SU-DHL-6 (cell line): ENCODE measurements around the gene SLC16A10.
"Not testable (repeated sequence)": the region's sequence is repeated elsewhere in the genome, so short reads cannot be mapped to it uniquely, and the experiment has no call there.

Source experiments
- H2AFZ ChIP-seq: fragments of 200-600 bp; sonication (generic); 2 replicates; pipeline ENCODE4 v1.6.1; 2014; ENCODE audit warnings: low read depth, mild to moderate bottlenecking, moderate library complexity, mixed read lengths, antibody characterized with exemption, low read length; ENCODE audit not compliant: severe bottlenecking
- H3F3A ChIP-seq: fragments of 200-600 bp; shearing (Covaris generic); 2 replicates; pipeline ENCODE4 v1.6.0; 2016; ENCODE audit warnings: antibody characterized with exemption, mild to moderate bottlenecking; ENCODE audit not compliant: insufficient read depth
- H3K27ac ChIP-seq: fragments of 200-600 bp; sonication (generic); 2 replicates; pipeline ENCODE4 v1.5.1; 2016; ENCODE audit warnings: low read depth, mild to moderate bottlenecking, low read length, moderate library complexity, mixed read lengths
- H3K27me3 ChIP-seq: fragments of 200-600 bp; sonication (generic), shearing (Covaris generic); 2 replicates; pipeline ENCODE4 v1.6.0; 2014; ENCODE audit warnings: mild to moderate bottlenecking, low read length
- H3K36me3 ChIP-seq: fragments of 200-600 bp; sonication (generic); 2 replicates; pipeline ENCODE4 v1.6.1; 2014; ENCODE audit warnings: mild to moderate bottlenecking, low read length, mixed read lengths
- H3K4me2 ChIP-seq: fragments of 300-600, 200-600 bp; shearing (Covaris generic), sonication (generic); 2 replicates; pipeline ENCODE4 v1.6.0; 2014; ENCODE audit warnings: low read length, low read depth, mild to moderate bottlenecking; ENCODE audit not compliant: poor library complexity, severe bottlenecking
- H3K4me3 ChIP-seq: fragments of 200-600 bp; sonication (generic); 2 replicates; pipeline ENCODE4 v1.5.1; 2014; ENCODE audit warnings: antibody characterized with exemption, low read length, mild to moderate bottlenecking, mixed read lengths; ENCODE audit not compliant: insufficient read depth, poor library complexity, severe bottlenecking
- H3K79me2 ChIP-seq: fragments of 200-600 bp; sonication (generic); 2 replicates; pipeline ENCODE4 v1.6.1; 2014; ENCODE audit warnings: mild to moderate bottlenecking, low read length, moderate library complexity; ENCODE audit not compliant: insufficient read depth
- H3K9ac ChIP-seq: fragments of 200-600 bp; sonication (generic); 2 replicates; pipeline ENCODE4 v1.7.0; 2014; ENCODE audit warnings: mild to moderate bottlenecking, low read length
- H3K9me2 ChIP-seq: fragments of 200-600 bp; sonication (generic); replicated peaks from 2 replicates; pipeline ENCODE4 v1.6.1; 2014; ENCODE audit warnings: low read length; ENCODE audit not compliant: insufficient read depth
- H3K9me3 ChIP-seq: fragments of 200-600 bp; sonication (generic); 2 replicates; pipeline ENCODE4 v1.6.1; 2014; ENCODE audit warnings: low read length, mixed read lengths; ENCODE audit not compliant: insufficient read depth
- H4K20me1 ChIP-seq: fragments of 200-600 bp; sonication (generic); 2 replicates; pipeline ENCODE4 v1.6.1; 2014; ENCODE audit warnings: low read depth, mild to moderate bottlenecking, antibody characterized with exemption, low read length, moderate library complexity, mixed read lengths
- EZH2phosphoT487 ChIP-seq: fragments of 200-600 bp; sonication (generic), shearing (Covaris generic); conservative IDR thresholded peaks from 2 replicates; pipeline ENCODE4 v1.6.1; 2018; ENCODE audit warnings: mild to moderate bottlenecking, antibody characterized with exemption, low read length, moderate library complexity, mixed read lengths
- TF ChIP-seq, protein P1 (sequence below): fragments of 200-600 bp; sonication (generic); IDR thresholded peaks from one replicate; pipeline ENCODE4 v1.5.1; 2017; ENCODE audit warnings: antibody characterized with exemption, mild to moderate bottlenecking, low read length, moderate library complexity; ENCODE audit not compliant: insufficient read depth, poor library complexity, severe bottlenecking

The SLC16A10 gene

DNA sequence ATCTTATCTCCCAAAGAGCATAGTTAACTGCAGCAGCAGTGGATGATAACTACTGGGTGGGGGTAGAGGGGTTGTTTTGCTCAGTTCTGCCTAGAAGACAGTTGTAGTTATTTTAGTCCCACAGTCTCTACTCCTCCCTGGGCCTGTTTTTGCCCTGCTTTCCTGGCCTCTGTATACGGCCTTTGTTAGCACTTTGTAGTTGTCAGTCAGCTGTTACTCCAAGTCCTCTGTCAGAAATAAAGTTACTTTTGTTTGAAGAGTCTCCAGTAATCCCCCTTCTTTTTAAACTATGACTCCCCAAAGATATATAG is 113.9 kb downstream of the SLC16A10 start:
- TF ChIP-seq EZH2phosphoT487, result no peak
- TF ChIP-seq, protein P1, sequence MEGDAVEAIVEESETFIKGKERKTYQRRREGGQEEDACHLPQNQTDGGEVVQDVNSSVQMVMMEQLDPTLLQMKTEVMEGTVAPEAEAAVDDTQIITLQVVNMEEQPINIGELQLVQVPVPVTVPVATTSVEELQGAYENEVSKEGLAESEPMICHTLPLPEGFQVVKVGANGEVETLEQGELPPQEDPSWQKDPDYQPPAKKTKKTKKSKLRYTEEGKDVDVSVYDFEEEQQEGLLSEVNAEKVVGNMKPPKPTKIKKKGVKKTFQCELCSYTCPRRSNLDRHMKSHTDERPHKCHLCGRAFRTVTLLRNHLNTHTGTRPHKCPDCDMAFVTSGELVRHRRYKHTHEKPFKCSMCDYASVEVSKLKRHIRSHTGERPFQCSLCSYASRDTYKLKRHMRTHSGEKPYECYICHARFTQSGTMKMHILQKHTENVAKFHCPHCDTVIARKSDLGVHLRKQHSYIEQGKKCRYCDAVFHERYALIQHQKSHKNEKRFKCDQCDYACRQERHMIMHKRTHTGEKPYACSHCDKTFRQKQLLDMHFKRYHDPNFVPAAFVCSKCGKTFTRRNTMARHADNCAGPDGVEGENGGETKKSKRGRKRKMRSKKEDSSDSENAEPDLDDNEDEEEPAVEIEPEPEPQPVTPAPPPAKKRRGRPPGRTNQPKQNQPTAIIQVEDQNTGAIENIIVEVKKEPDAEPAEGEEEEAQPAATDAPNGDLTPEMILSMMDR, result no peak
- H2AFZ ChIP-seq, result no peak overlapping the region
- no peaks in the 10 kb centered on the region for H3F3A ChIP-seq
- H3K9me2 ChIP-seq, result no peaks in the 10 kb centered on the region
- H3K9ac ChIP-seq, result no peak overlapping the region
- no peaks in the 10 kb centered on the region for H3K27me3 ChIP-seq
- H3K4me3 ChIP-seq, result no peak overlapping the region
- no peaks in the 10 kb centered on the region for H3K9me3 ChIP-seq
- no peak overlapping the region for H3K27ac ChIP-seq
- no peaks in the 10 kb centered on the region for H3K79me2 ChIP-seq
- no peaks in the 10 kb centered on the region for H4K20me1 ChIP-seq
- no peaks in the 10 kb centered on the region for H3K36me3 ChIP-seq
- H3K4me2 ChIP-seq, result no peak overlapping the region

- Histone ChIP-seq H3K9me2 (no peaks in the 10 kb centered on the region), H3K9me3 (no peaks in the 10 kb centered on the region), H3K4me3 (no peak overlapping the region), H3K27ac (no peak overlapping the region), H3K36me3 (no peaks in the 10 kb centered on the region), H3K79me2 (no peaks in the 10 kb centered on the region), H2AFZ (no peak overlapping the region), H3K4me2 (no peak overlapping the region), H3K9ac (no peak overlapping the region), H4K20me1 (no peaks in the 10 kb centered on the region), H3F3A (no peaks in the 10 kb centered on the region), H3K27me3 (no peaks in the 10 kb centered on the region)
- TF ChIP-seq EZH2phosphoT487, result no peak
- TF ChIP-seq, protein P1, result no peak
Observed at GRCh38 chr6:111201764-111202163, 114.5 kb downstream of the SLC16A10 start.

DNA sequence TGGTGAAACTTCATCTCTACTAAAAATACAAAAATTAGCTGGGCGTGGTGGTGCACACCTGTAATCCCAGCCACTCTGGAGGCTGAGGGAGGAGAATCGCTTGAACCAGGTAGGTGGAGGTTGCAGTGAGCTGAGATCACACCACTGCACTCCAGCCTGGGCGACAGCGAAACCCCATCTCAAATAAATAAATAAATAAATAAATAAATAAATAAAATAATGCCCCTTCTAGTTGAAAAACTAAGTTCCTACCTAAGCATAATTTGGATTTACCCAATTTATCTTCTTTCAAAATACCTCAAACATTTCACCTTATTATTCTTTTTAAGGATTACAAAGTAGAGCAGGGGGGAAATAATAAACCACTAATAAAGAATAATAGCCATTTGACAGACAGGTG is 116.2 kb downstream of the SLC16A10 start:
- H4K20me1 ChIP-seq, H3K36me3 ChIP-seq, H3K9me3 ChIP-seq, H3K4me3 ChIP-seq, H2AFZ ChIP-seq, H3K9me2 ChIP-seq, H3K9ac ChIP-seq, H3K79me2 ChIP-seq, H3F3A ChIP-seq, H3K4me2 ChIP-seq, H3K27ac ChIP-seq, H3K27me3 ChIP-seq: not testable (repeated sequence)

DNA sequence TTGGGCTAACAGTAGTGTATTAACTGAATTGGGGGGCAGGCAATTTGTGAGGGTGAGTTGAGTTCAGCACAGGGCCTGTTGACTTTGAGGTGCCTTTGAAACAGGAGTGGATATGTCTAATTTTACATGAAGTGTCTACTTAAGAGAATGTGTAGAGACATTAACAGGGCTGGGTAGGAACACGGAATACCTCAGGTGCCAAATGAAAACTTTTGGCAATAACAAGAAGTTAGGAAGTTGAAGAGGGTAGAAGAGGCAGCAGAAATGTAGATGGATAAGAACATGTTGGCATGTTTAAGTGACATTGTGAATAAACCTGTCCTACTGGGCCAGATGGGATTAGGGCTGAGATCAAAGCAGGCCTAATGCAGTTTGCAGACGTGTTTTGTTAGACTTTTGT is 117.0 kb downstream of the SLC16A10 start:
- Histone ChIP-seq H3K4me3 (no peak overlapping the region), H3K4me2 (no peak overlapping the region), H3F3A (no peaks in the 10 kb centered on the region), H3K9me3 (no peaks in the 10 kb centered on the region), H3K27ac (no peak overlapping the region), H3K27me3 (no peaks in the 10 kb centered on the region), H3K36me3 (no peaks in the 10 kb centered on the region), H3K79me2 (no peaks in the 10 kb centered on the region), H2AFZ (no peak overlapping the region), H4K20me1 (no peaks in the 10 kb centered on the region), H3K9ac (no peak overlapping the region), H3K9me2 (no peaks in the 10 kb centered on the region)
- no peak for TF ChIP-seq EZH2phosphoT487
- TF ChIP-seq, protein P1, result no peak
